Duodenal mucosa (tissue), 2 donors: Measurements from ENCODE around the gene CROCC2.

Source experiments
- H3K27ac ChIP-seq: one replicate; pipeline ENCODE4 v1.7.0; 2013; ENCODE audit warnings: low read depth, low read length
- H3K27me3 ChIP-seq, 2 donors: one replicate each; pipeline ENCODE4 v1.7.0; 2013; ENCODE audit warnings: low read length in 2 of 2, control low read depth in 1 of 2; ENCODE audit not compliant: insufficient read depth in 2 of 2, control insufficient read depth in 1 of 2
- H3K36me3 ChIP-seq, 2 donors: one replicate each; pipeline ENCODE4 v1.7.0; 2013; ENCODE audit warnings: low read length in 2 of 2, control low read depth in 1 of 2; ENCODE audit not compliant: insufficient read depth in 2 of 2, control insufficient read depth in 1 of 2
- H3K4me1 ChIP-seq, 2 donors: one replicate each; pipeline ENCODE4 v1.7.0; 2013; ENCODE audit warnings: low read length in 2 of 2, control low read depth in 1 of 2; ENCODE audit not compliant: insufficient read depth in 2 of 2, control insufficient read depth in 1 of 2
- H3K4me3 ChIP-seq, 2 donors: one replicate each; pipeline ENCODE4 v1.7.0; 2013; ENCODE audit warnings: low read length in 2 of 2, low read depth in 1 of 2
- H3K9ac ChIP-seq, 2 donors: one replicate each; pipeline ENCODE4 v1.7.0; 2013; ENCODE audit warnings: low read length in 2 of 2, low read depth in 1 of 2
- H3K9me3 ChIP-seq, 2 donors: one replicate each; pipeline ENCODE4 v1.7.0; 2013; ENCODE audit warnings: low read length in 2 of 2, control low read depth in 1 of 2; ENCODE audit not compliant: control insufficient read depth in 1 of 2

Gene CROCC2

DNA sequence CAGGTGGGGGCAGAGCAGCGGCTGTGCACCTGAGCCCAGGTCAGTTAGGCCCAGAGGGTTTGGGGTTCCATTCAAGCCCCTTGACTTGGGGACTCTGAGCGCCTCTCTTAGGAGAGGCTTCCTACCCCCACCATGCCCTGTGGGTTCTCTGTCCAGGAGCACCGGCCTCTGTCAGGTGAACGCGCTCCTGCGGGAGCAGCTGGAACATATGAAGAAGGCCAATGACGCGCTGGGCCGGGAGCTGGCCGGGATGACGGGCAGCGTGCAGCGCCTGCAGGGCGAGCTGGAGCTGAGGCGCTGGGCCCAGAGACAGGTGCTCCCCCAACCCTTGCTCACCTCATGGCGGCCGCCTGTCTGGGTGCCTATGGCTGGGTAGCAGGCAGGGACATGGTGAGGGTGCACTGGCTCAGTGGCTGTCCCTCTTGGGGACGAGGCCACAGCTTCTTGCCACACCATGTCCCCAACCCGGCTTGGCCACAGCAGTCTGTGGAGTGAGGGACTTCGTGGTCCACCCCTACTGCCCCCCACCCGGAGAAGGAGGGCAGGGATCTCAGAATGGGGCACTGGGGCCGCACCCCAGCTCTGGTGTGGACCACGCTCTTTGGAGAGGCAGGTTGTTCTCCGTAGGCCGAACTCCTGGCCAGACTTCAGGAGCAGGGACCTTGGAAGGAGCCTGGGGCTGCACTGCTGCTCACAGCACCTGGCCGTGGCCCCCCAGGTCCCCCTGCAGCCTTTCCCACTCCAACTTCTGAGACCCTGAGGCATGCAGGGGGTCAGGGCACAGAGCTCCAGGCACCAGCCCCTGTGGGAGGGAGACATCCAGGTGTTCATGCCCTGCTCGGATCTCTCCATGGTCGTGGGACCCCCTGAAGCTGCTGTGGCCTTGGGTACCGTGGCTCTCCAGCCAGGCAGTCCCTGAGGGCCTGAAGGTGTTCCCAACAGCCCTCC, 19.7 kb downstream of the CROCC2 start:
- no peaks in the 10 kb centered on the region for H3K36me3 ChIP-seq
- no peak overlapping the region for H3K4me3 ChIP-seq
- H3K9me3 ChIP-seq: no peaks in the 10 kb centered on the region
- H3K4me1 ChIP-seq: no peaks in the 10 kb centered on the region
- H3K27me3 ChIP-seq: no peaks in the 10 kb centered on the region
- no peak overlapping the region for H3K27ac ChIP-seq
- no peak overlapping the region for H3K9ac ChIP-seq

DNA sequence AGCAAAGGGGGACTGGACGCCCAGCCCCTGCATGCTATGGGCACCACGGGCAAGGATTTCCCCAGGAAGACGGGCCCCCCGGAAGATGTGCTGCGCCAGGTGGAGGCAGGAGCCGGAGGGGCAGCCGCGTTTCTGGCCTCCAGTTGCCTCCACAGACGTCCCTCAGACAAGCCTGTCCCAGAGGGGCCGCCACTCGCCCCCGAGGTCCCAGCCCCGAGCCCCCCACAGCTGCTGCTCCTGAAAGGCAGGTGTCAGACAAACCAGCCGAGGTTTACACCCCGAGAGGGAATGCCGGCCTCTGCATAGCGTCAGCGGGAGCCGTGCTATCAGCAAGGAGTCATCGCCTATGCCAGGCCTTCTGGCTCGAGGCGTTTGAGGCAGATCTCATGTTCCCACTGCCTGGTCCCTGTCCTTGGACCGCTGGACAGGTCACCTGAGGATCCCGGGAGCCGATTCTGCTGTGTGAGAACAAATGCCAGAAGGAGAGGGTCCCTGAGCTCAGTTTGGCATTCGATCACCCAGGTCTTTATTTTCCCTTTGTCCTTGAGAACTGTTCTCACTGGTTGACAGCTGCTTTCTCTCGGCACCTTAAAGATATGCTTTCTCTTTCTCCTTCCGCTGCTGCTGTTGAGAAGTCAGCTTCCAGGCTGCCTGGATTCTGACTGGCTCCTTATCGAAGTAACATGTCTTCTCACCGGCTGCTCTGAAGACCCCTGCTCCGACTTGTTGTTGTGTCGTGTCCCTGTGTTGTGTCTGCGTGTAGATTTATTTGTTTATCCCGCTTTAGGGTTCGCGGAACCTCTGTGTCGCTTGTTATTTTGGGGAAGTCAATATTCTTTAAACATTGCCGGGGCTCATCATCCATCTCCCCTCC, 20.6 kb downstream of the CROCC2 start:
- Histone ChIP-seq H3K27me3 (no peaks in the 10 kb centered on the region), H3K36me3 (no peaks in the 10 kb centered on the region), H3K9me3 (no peaks in the 10 kb centered on the region), H3K4me3 (peak overlapping the region in 1 of 2 donors; percentile 41), H3K27ac (no peak overlapping the region), H3K4me1 (no peaks in the 10 kb centered on the region), H3K9ac (no peak overlapping the region)

DNA sequence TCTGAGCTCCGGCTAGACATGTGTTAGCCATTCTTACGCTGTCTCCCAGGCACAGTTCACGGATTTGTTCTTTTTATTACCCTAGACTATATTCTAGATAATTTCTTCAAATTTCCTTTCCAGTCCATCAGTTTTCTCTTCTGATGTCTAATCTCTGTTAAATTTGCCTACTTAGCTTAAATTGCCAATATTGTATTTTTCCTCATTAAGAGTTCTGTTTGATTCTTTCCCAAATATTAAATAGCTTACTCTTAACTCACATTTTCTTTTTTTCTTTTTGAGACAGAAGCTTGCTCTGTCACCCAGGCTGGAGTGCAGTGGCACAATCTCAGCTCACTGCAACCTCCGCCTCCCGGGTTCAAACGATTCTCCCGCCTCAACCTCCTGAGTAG, 21.2 kb downstream of the CROCC2 start:
- Histone ChIP-seq H3K9me3 (no peaks in the 10 kb centered on the region), H3K9ac (no peak overlapping the region), H3K27ac (no peak overlapping the region), H3K36me3 (no peaks in the 10 kb centered on the region), H3K27me3 (no peaks in the 10 kb centered on the region), H3K4me1 (no peaks in the 10 kb centered on the region), H3K4me3 (no peak overlapping the region)

DNA sequence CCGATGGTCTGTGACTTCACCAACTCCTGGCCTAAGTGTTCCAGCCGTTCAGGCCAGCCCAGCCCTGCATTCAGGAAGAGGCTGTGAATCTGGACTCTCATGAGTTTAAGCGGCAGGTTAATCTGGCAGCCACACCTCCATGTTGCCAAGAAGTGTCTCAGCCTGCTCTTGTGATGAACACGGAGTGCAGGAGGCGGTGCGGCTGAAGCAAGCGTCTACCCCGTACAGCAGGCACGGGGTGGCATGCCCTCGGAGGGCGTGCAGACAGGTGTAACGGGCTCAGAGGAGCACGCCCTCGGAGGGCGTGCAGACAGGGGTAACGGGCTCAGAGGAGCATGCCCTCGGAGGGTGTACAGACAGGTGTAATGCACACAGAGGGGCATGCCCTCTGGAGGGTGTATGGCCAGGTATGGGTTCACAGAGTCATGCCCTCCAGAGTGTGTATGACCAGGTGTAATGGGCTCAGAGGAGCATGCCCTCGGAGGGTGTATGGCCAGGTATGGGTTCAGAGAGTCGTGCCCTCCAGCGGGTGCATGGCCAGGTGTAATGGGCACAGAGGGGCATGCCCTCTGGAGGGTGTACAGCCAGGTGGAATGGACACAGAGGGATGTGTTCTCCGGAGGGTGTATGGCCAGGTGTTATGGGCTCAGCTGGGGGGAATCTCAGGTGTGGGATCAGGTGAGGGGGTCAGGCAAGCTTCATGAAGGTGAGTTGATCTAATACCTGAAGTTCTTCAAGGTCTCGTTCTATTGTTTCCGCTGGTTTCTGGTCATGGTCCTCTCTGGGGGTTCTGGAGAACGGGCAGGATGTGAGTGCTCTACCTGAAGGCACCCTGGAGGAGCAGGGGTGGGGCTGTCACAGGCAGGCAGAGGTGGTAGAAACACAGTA, 22.6 kb downstream of the CROCC2 start:
- Histone ChIP-seq H3K9me3 (no peaks in the 10 kb centered on the region), H3K4me1 (no peaks in the 10 kb centered on the region), H3K9ac (no peak overlapping the region), H3K4me3 (no peak overlapping the region), H3K36me3 (no peaks in the 10 kb centered on the region), H3K27me3 (no peaks in the 10 kb centered on the region), H3K27ac (no peak overlapping the region)

GRCh38 chr2:240929364-240930095, 23.4 kb downstream of the CROCC2 start:
- Histone ChIP-seq H3K4me1 (no peaks in the 10 kb centered on the region), H3K9me3 (no peaks in the 10 kb centered on the region), H3K27me3 (no peaks in the 10 kb centered on the region), H3K36me3 (no peaks in the 10 kb centered on the region), H3K4me3 (no peak overlapping the region), H3K9ac (no peak overlapping the region), H3K27ac (no peak overlapping the region)

DNA sequence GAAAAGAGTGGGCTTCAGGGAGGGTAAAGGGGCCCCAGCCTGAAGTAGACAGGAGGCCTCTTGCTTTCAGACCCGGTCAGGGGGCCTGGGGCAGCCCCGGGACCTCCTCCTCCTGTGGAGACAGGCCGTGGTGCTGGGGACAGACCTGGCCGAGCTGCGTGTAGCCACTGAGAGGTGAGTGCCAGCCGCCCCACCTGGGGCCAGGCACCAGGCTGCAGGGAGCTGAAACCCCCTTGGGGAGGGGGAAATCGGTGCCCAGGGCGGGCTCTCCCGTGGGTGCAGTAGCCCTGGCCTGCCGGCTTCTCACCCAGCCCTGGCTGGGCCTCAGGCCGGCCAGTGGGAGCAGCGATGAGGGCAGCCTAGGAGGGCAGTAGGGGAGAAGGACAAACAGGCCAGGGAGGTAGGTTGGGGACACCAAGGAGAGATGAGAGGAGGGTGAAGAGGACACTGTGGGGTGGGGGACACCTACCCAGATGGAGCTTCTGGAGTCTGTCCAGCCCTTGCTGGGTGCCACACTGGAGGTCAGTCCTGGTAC, 24.0 kb downstream of the CROCC2 start:
- Histone ChIP-seq H3K4me3 (no peak overlapping the region), H3K4me1 (no peaks in the 10 kb centered on the region), H3K27ac (no peak overlapping the region), H3K27me3 (no peaks in the 10 kb centered on the region), H3K9me3 (no peaks in the 10 kb centered on the region), H3K9ac (no peak overlapping the region), H3K36me3 (no peaks in the 10 kb centered on the region)

DNA sequence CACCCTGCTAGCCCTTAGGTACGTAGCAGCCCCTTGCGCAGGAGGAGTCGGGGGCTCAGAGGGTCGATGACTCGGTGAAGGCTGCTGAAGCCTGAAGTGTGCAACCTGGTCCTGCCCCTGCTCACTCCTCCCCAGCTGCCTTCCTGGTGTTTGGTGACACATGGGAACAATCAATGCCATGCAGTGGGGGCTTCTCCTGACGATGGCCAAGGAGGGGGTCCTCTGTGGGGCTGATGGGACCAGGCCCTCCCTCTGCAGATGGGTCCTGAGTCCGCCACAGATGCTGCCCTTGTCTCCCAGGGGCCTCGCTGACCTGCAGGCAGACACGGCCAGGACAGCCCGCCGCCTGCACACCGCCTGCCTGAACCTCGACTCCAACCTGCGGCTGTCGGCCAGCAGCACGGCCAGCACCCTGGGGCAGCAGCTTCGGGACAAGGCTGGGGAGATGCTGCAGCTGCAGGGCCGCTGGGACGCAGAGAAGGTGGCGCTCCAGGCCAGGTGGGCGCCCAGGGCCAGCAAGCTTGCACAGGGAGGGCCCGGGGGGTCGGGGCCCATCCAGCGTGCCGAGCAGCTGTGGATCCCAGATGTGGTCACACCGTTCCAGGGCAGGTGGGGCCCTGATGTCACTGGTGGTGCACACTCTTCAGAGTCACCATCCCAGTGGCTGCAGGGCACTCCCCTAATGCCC, 24.6 kb downstream of the CROCC2 start:
- no peak overlapping the region for H3K9ac ChIP-seq
- no peak overlapping the region for H3K27ac ChIP-seq
- H3K27me3 ChIP-seq: no peaks in the 10 kb centered on the region
- H3K36me3 ChIP-seq: no peaks in the 10 kb centered on the region
- no peaks in the 10 kb centered on the region for H3K9me3 ChIP-seq
- H3K4me3 ChIP-seq: no peak overlapping the region
- no peaks in the 10 kb centered on the region for H3K4me1 ChIP-seq

DNA sequence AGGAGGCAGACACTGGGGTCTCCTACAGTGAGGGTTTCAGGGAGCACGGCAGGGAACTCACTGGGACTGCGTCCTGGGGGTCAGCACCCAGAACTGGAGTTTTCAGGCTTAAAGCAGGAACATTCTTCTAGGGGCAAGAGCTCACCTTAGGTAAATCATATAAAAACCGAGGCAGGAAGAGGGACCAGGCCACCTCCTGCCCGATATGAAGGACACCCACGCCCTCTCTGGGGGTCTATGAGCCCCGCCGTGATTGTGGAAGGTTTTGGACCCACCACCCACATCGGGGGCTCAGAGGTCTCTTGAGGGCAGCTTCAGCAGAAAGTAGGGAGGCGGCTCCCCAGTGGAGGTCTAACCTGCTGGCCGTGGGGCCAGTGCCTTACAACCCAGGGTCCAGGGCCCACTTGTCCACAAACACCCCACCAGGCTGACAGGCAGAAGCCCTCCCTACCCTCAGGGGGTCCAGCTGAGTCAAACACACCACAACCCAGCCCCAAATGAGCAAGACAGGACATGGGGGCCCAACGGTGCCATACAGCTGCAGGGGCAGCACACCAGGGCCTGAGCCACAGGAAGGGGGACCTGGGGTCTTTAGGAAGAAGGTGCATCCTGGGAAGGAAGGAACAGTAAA, 25.3 kb downstream of the CROCC2 start:
- no peaks in the 10 kb centered on the region for H3K4me1 ChIP-seq
- H3K27me3 ChIP-seq: no peaks in the 10 kb centered on the region
- H3K9me3 ChIP-seq: no peaks in the 10 kb centered on the region
- H3K4me3 ChIP-seq: no peak overlapping the region
- no peaks in the 10 kb centered on the region for H3K36me3 ChIP-seq
- no peak overlapping the region for H3K9ac ChIP-seq
- H3K27ac ChIP-seq: no peak overlapping the region
